PC-3 (cell line): ENCODE data around the gene C1orf159.

Experiments
- CTCF ChIP-seq: fragments of 300-600 bp; sonication (generic); conservative IDR thresholded peaks from 2 replicates; pipeline ENCODE4 v1.5.1; 2017; ENCODE audit warnings: antibody characterized with exemption, low read depth, mild to moderate bottlenecking, low read length
- EZH2 ChIP-seq: fragments of 300-600 bp; sonication (generic); IDR thresholded peaks from one replicate; pipeline ENCODE4 v1.6.1; 2017; ENCODE audit warnings: antibody characterized with exemption, mild to moderate bottlenecking, low read length; ENCODE audit not compliant: unreplicated experiment

GRCh38 chr1:1088029-1088800 is 27.7 kb downstream of the C1orf159 start:
- TF ChIP-seq CTCF (no peak), EZH2 (no peak)
